ENCODE results near the gene RPL13.
"Not testable (repeated sequence)": the region's sequence is repeated elsewhere in the genome, so short reads cannot be mapped to it uniquely, and the experiment has no call there.

Gene RPL13

GRCh38 chr16:89574681-89575246, 14.3 kb downstream of the RPL13 start:
- peak; percentile 77 for DNase-seq (ENCODE audit: extremely low spot score, insufficient read length, low read depth)
- peak; percentile 73 for FAIRE-seq

GRCh38 chr16:89575247-89576152, 15.0 kb downstream of the RPL13 start, which contains the start of gene CPNE7:
Gene CPNE7, plus strand, starts transcription at chr16:89575758. Its CDS starts 140 bp downstream, at chr16:89575898.
- DNase-seq (ENCODE audit: extremely low spot score, insufficient read length, low read depth) (peak; percentile 53), FAIRE-seq (no peak)

GRCh38 chr16:89576153-89577054, 15.9 kb downstream of the RPL13 start:
- FAIRE-seq (no peak), DNase-seq (ENCODE audit: extremely low spot score, insufficient read length, low read depth) (no peak)

- DNase-seq (ENCODE audit: extremely low spot score, insufficient read length, low read depth) = no peak
- no peak for FAIRE-seq
These were observed 16.7 kb downstream of the RPL13 start for GRCh38 chr16:89577055-89577759.

GRCh38 chr16:89579351-89579750, 18.9 kb downstream of the RPL13 start:
- FAIRE-seq (no peak), DNase-seq (ENCODE audit: extremely low spot score, insufficient read length, low read depth) (no peak)

- DNase-seq (ENCODE audit: extremely low spot score, insufficient read length, low read depth) (no peak), FAIRE-seq (no peak)
These were observed 20.7 kb downstream of the RPL13 start for GRCh38 chr16:89581045-89581695.

- FAIRE-seq = no peak
- DNase-seq (ENCODE audit: extremely low spot score, insufficient read length, low read depth) = no peak
These were observed 21.5 kb downstream of the RPL13 start for GRCh38 chr16:89581861-89582563.

GRCh38 chr16:89582614-89583196, 22.2 kb downstream of the RPL13 start:
- FAIRE-seq = no peak
- DNase-seq (ENCODE audit: extremely low spot score, insufficient read length, low read depth) = no peak

GRCh38 chr16:89583197-89583894, 22.9 kb downstream of the RPL13 start:
- FAIRE-seq = no peak
- DNase-seq (ENCODE audit: extremely low spot score, insufficient read length, low read depth) = no peak

GRCh38 chr16:89583895-89584644, 23.6 kb downstream of the RPL13 start:
- no peak for FAIRE-seq
- DNase-seq (ENCODE audit: extremely low spot score, insufficient read length, low read depth) = no peak

GRCh38 chr16:89584768-89585549, 24.5 kb downstream of the RPL13 start:
- DNase-seq (ENCODE audit: extremely low spot score, insufficient read length, low read depth) (no peak), FAIRE-seq (no peak)

- DNase-seq (ENCODE audit: extremely low spot score, insufficient read length, low read depth) (no peak), FAIRE-seq (no peak)
These were observed 25.7 kb downstream of the RPL13 start for GRCh38 chr16:89586218-89586617.

- FAIRE-seq (no peak), DNase-seq (ENCODE audit: extremely low spot score, insufficient read length, low read depth) (no peak)
These were observed 26.4 kb downstream of the RPL13 start for GRCh38 chr16:89586853-89587252.

- FAIRE-seq; DNase-seq (ENCODE audit: extremely low spot score, insufficient read length, low read depth): not testable (repeated sequence)
These were observed 27.2 kb downstream of the RPL13 start for GRCh38 chr16:89587676-89588075.

GRCh38 chr16:89588413-89589109, 28.1 kb downstream of the RPL13 start:
- no peak for FAIRE-seq

More at GRCh38 chr16:89588413-89589109, 28.1 kb downstream of the RPL13 start:
- DNase-seq (ENCODE audit: extremely low spot score, insufficient read length, low read depth) = no peak
